ENCODE measurements around the gene U2AF2.

DNA sequence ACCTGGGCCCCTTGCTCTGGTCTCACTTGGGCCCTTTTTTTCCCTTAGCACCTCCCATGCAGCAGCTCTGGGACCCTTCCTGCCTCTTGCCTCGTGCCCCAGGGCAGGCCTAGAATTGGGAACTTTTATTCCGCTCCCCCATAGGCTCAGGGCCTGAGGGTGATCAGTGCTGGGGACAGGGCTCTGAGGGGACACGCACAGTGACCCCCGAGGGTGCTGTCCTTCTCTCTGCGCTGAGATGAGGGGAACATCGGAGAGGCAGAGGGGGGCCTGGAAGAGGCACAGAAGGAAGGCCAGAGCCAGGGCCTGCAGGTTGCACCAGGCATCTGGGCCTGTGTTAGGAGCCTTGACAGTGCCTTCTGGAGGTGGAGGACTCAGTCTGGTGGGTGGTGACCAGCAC is 30.9 kb downstream of the U2AF2 start:
- TF ChIP-seq CTCF (IDR thresholded peaks at IDR 0.05), result no peak
- no peak for TF ChIP-seq EP300 (IDR thresholded peaks at IDR 0.05)
- TF ChIP-seq POLR2A (IDR thresholded peaks at IDR 0.05), result no peak

Measured in stomach (tissue), 4 donors.